ENCODE results near the gene CROCC2.

- TF ChIP-seq EZH2 (IDR thresholded peaks at IDR 0.05) (no peak), POLR2A (IDR thresholded peaks at IDR 0.05; ENCODE audit: borderline replicate concordance, extremely low read depth, insufficient read depth, insufficient read length) (no peak), JUND (IDR thresholded peaks at IDR 0.05) (no peak), ZNF274 (IDR thresholded peaks at IDR 0.05; ENCODE audit: low read depth, low read length) (no peak), CTCF (IDR thresholded peaks at IDR 0.05 in 2 of 3, conservative IDR thresholded peaks at IDR 0.05 in 1 of 3; ENCODE audit: borderline replicate concordance in 1 of 3, insufficient read depth in 1 of 3, low read depth in 2 of 3, low read length in 2 of 3) (no peak)
Observed at GRCh38 chr2:241036964-241037421, 130.9 kb downstream of the CROCC2 start.
